Neural cell (in vitro differentiated cells): ENCODE data around the gene HIVEP1. TPM values are rescaled to one million over a fixed set of nuclear protein-coding genes. Genes with fewer than 3 reads are reported as not detected.

Experiments used
- H2AFZ ChIP-seq: fragments of 200-600, 300-800 bp; sonication (generic), shearing (Covaris generic); 2 replicates; pipeline ENCODE4 v1.6.0; 2014; ENCODE audit warnings: low read depth, mild to moderate bottlenecking, antibody characterized with exemption, low read length, moderate library complexity
- H3F3A ChIP-seq: fragments of 200-600 bp; shearing (Covaris generic); 2 replicates; pipeline ENCODE4 v1.6.1; 2016; ENCODE audit warnings: mild to moderate bottlenecking, moderate library complexity, mixed read lengths, antibody characterized with exemption, low read length; ENCODE audit not compliant: insufficient read depth, poor library complexity, severe bottlenecking
- H3K27ac ChIP-seq: fragments of 200-600, 300-800 bp; sonication (generic), shearing (Covaris generic); 2 replicates; pipeline ENCODE4 v1.5.1; 2014; ENCODE audit warnings: mild to moderate bottlenecking, low read length, moderate library complexity
- H3K27me3 ChIP-seq: fragments of 300-800, 200-600 bp; sonication (generic), shearing (Covaris generic); 2 replicates; pipeline ENCODE4 v1.6.0; 2014; ENCODE audit warnings: mild to moderate bottlenecking, low read depth, low read length, moderate library complexity; ENCODE audit not compliant: insufficient read depth
- H3K36me3 ChIP-seq: fragments of 300-800, 200-600 bp; sonication (generic), shearing (Covaris generic); 2 replicates; pipeline ENCODE4 v1.5.1; 2014; ENCODE audit warnings: mild to moderate bottlenecking, antibody characterized with exemption, low read length, moderate library complexity; ENCODE audit not compliant: insufficient read depth
- H3K4me2 ChIP-seq: fragments of 300-800, 200-600 bp; sonication (generic), shearing (Covaris generic); 2 replicates; pipeline ENCODE4 v1.6.0; 2014; ENCODE audit warnings: mild to moderate bottlenecking, low read length
- H3K4me3 ChIP-seq: fragments of 300-800, 200-600 bp; sonication (generic), shearing (Covaris generic); 2 replicates; pipeline ENCODE4 v1.5.1; 2014; ENCODE audit warnings: mild to moderate bottlenecking, low read length, moderate library complexity
- H3K79me2 ChIP-seq: fragments of 200-600 bp; shearing (Covaris generic); replicated peaks from 2 replicates; pipeline ENCODE4 v1.6.0; 2014; ENCODE audit warnings: mild to moderate bottlenecking, low read length, moderate library complexity; ENCODE audit not compliant: insufficient read depth
- H3K9ac ChIP-seq: fragments of 300-800, 200-600 bp; sonication (generic), shearing (Covaris generic); 2 replicates; pipeline ENCODE4 v1.6.1; 2016; ENCODE audit warnings: mild to moderate bottlenecking, low read length, mixed read lengths
- H3K9me2 ChIP-seq: fragments of 200-600 bp; shearing (Covaris generic); 2 replicates; pipeline ENCODE4 v1.6.1; 2016; ENCODE audit warnings: mild to moderate bottlenecking, low read length, mixed read lengths; ENCODE audit not compliant: insufficient read depth
- H3K9me3 ChIP-seq: fragments of 200-600, 300-800 bp; sonication (generic), shearing (Covaris generic); 2 replicates; pipeline ENCODE4 v1.6.1; 2016; ENCODE audit warnings: mild to moderate bottlenecking, mixed run types, low read length, moderate library complexity, mixed read lengths
- H4K20me1 ChIP-seq: fragments of 200-600 bp; shearing (Covaris generic); 2 replicates; pipeline ENCODE4 v1.6.1; 2016; ENCODE audit warnings: mild to moderate bottlenecking, mixed run types; ENCODE audit not compliant: insufficient read depth
- EP300 ChIP-seq: fragments of 450-650 bp; conservative IDR thresholded peaks from 2 replicates; pipeline ENCODE4 v1.6.1; 2014; ENCODE audit warnings: antibody characterized with exemption, mild to moderate bottlenecking, moderate library complexity; ENCODE audit not compliant: poor library complexity, severe bottlenecking
- EZH2 ChIP-seq: fragments of 200-600, 300-800 bp; shearing (Covaris generic), sonication (generic); IDR thresholded peaks from 2 replicates; pipeline ENCODE4 v1.6.1; 2014; ENCODE audit warnings: antibody characterized with exemption, low read length, borderline replicate concordance, mild to moderate bottlenecking; ENCODE audit not compliant: insufficient read depth, poor library complexity, severe bottlenecking
- MXI1 ChIP-seq: fragments of 450-650 bp; conservative IDR thresholded peaks from 2 replicates; pipeline ENCODE4 v1.6.1; 2014; ENCODE audit warnings: antibody characterized with exemption, mild to moderate bottlenecking; ENCODE audit not compliant: poor library complexity, severe bottlenecking
- POLR2AphosphoS5 ChIP-seq: IDR thresholded peaks from 2 replicates; pipeline ENCODE4 v1.6.1; 2012
- RAD21 ChIP-seq: fragments of 450-650 bp; conservative IDR thresholded peaks from 2 replicates; pipeline ENCODE4 v1.6.1; 2014; ENCODE audit warnings: antibody characterized with exemption, mild to moderate bottlenecking, moderate library complexity
- REST ChIP-seq: IDR thresholded peaks from 2 replicates; pipeline ENCODE4 v1.6.1; 2012; ENCODE audit warnings: borderline replicate concordance
- SMC3 ChIP-seq: fragments of 450-650 bp; conservative IDR thresholded peaks from 2 replicates; pipeline ENCODE4 v1.6.1; 2014; ENCODE audit warnings: antibody characterized with exemption, mild to moderate bottlenecking, moderate library complexity; ENCODE audit not compliant: poor library complexity
- TAF1 ChIP-seq: IDR thresholded peaks from 2 replicates; pipeline ENCODE4 v1.6.1; 2012; ENCODE audit warnings: low read depth
- polyA plus RNA-seq: library from polyadenylated mRNA; depleted of rRNA; stranded (reverse); fragments of >200 nt; gene quantifications from 2 replicates; pipeline ENCODE4 v1.2.3, GENCODE V29; 2014
- TF ChIP-seq, protein P1 (sequence below): fragments of 450-650 bp; IDR thresholded peaks from 2 replicates; pipeline ENCODE4 v1.5.1; 2014; ENCODE audit warnings: antibody characterized with exemption, mild to moderate bottlenecking, moderate library complexity; ENCODE audit not compliant: poor library complexity, severe bottlenecking

The HIVEP1 gene
- polyA plus RNA-seq, 1 donor from 2014 or later, result 3.6 TPM

GRCh38 chr6:12148317-12148801 lies 136.2 kb downstream of the HIVEP1 start:
- Histone ChIP-seq H3K79me2 (no peaks in the 10 kb centered on the region), H3K27ac (no peak overlapping the region), H3K9me2 (no peaks in the 10 kb centered on the region), H2AFZ (no peak overlapping the region), H3K4me3 (no peak overlapping the region), H3F3A (no peaks in the 10 kb centered on the region), H4K20me1 (no peaks in the 10 kb centered on the region), H3K4me2 (no peak overlapping the region), H3K9me3 (no peaks in the 10 kb centered on the region), H3K36me3 (no peaks in the 10 kb centered on the region), H3K9ac (no peak overlapping the region), H3K27me3 (no peaks in the 10 kb centered on the region)
- TF ChIP-seq POLR2AphosphoS5 (no peak), SMC3 (no peak), REST (no peak), TAF1 (no peak), EP300 (no peak), EZH2 (no peak), RAD21 (no peak), MXI1 (no peak)
- TF ChIP-seq, protein P1, sequence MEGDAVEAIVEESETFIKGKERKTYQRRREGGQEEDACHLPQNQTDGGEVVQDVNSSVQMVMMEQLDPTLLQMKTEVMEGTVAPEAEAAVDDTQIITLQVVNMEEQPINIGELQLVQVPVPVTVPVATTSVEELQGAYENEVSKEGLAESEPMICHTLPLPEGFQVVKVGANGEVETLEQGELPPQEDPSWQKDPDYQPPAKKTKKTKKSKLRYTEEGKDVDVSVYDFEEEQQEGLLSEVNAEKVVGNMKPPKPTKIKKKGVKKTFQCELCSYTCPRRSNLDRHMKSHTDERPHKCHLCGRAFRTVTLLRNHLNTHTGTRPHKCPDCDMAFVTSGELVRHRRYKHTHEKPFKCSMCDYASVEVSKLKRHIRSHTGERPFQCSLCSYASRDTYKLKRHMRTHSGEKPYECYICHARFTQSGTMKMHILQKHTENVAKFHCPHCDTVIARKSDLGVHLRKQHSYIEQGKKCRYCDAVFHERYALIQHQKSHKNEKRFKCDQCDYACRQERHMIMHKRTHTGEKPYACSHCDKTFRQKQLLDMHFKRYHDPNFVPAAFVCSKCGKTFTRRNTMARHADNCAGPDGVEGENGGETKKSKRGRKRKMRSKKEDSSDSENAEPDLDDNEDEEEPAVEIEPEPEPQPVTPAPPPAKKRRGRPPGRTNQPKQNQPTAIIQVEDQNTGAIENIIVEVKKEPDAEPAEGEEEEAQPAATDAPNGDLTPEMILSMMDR, result no peak

DNA sequence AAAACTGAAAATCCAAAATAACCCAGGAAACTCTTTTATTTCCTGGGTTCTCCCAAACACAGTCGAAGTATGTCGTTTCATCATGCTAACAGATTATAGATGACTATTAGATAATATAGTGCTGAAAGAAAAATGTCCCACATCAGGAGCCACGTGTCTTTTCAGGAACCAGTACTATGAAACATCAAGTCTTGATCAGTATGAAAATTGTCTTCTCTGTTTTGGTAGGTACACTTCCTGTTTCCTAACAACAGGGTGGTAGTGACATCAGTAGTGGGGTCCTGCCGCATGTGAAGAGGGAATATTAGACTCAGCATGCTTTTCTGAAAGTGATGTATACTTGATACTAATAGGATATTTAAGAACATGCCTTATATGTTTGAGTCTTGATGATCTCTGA lies 136.7 kb downstream of the HIVEP1 start:
- Histone ChIP-seq H3F3A (no peaks in the 10 kb centered on the region), H4K20me1 (no peaks in the 10 kb centered on the region), H3K36me3 (no peaks in the 10 kb centered on the region), H3K9me3 (no peaks in the 10 kb centered on the region), H3K9ac (no peak overlapping the region), H3K27me3 (no peaks in the 10 kb centered on the region), H3K4me2 (no peak overlapping the region), H2AFZ (no peak overlapping the region), H3K4me3 (no peak overlapping the region), H3K27ac (no peak overlapping the region), H3K79me2 (no peaks in the 10 kb centered on the region), H3K9me2 (no peaks in the 10 kb centered on the region)
- TF ChIP-seq MXI1 (no peak), EP300 (no peak), RAD21 (no peak), EZH2 (no peak), TAF1 (no peak), REST (no peak), SMC3 (no peak), POLR2AphosphoS5 (no peak)
- TF ChIP-seq, protein P1, result no peak
